ENCODE data around the gene MRGPRE.

MRGPRE gene

DNA sequence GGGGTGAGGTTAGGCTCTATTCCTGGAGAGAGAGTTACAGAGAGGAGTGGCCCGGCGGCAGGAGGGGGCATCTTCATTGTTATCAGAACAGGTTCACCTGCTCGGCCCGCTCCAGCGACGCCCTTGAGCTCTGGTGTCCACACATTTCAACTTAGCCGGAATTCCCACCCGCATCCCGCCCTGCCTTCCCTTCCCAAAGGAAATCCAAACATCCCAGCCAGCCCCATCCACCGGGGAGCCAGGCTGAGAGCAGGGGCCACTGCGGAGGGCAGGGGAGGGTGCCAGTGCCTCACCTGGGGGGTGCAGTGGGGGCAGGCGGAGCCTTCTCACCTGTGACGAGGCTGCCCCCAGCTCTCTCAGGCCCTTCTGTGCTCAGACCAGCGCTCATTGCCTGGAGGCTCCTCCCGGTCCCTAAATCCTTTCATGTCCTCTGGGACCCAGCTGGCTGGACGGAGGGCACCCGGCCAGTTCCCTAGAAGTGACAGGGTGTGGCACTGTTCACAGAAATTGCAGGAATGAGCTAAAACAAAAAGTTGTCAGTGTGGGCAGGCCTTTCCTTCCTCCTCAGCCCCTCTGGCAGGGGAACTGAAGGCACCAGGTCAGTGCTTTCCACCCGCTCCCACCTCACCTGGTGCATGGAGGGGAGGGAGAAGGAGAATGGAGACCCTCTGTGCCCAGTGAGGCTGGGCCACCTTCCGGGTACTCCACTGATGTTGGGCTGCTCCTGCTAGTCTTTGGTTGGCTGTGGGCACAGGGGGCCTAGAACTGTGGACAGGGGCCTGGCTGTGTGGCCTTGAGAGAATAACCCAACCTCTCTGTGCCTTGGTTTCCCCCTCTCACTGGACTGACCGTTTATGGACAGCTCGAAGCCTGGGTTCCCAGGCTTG, 11.5 kb downstream of the MRGPRE start:
- no peaks in the 10 kb centered on the region for H3K9me2 ChIP-seq (replicated peaks; ENCODE audit: insufficient read depth, low read length)
- no peak overlapping the region for H3K9ac ChIP-seq (ENCODE audit: low read length)
- H3K36me3 ChIP-seq (ENCODE audit: low read length), result no peaks in the 10 kb centered on the region
- no peaks in the 10 kb centered on the region for H3K27me3 ChIP-seq (ENCODE audit: low read length)
- no peak overlapping the region for H3K27ac ChIP-seq (ENCODE audit: low read depth, low read length)
- no peaks in the 10 kb centered on the region for H4K20me1 ChIP-seq (ENCODE audit: low read depth, low read length)
- no peak overlapping the region for H3K4me2 ChIP-seq (ENCODE audit: low read depth, low read length, poor library complexity, severe bottlenecking)
- no peaks in the 10 kb centered on the region for H3F3A ChIP-seq (ENCODE audit: insufficient read depth)
- H3K4me3 ChIP-seq (ENCODE audit: insufficient read depth, low read length, poor library complexity, severe bottlenecking), result no peak overlapping the region
- no peaks in the 10 kb centered on the region for H3K79me2 ChIP-seq (ENCODE audit: insufficient read depth, low read length)
- TF ChIP-seq CTCF (IDR thresholded peaks at IDR 0.05; ENCODE audit: insufficient read depth, low read length, poor library complexity, severe bottlenecking), result no peak
- H3K9me3 ChIP-seq (ENCODE audit: insufficient read depth, low read length), result no peaks in the 10 kb centered on the region
- H2AFZ ChIP-seq (ENCODE audit: low read depth, low read length, severe bottlenecking), result no peak overlapping the region

- Histone ChIP-seq H3K9me2 (replicated peaks; ENCODE audit: insufficient read depth, low read length) (no peaks in the 10 kb centered on the region), H3K4me2 (ENCODE audit: low read depth, low read length, poor library complexity, severe bottlenecking) (no peak overlapping the region), H3K9me3 (ENCODE audit: insufficient read depth, low read length) (no peaks in the 10 kb centered on the region), H3K9ac (ENCODE audit: low read length) (no peak overlapping the region), H3K27me3 (ENCODE audit: low read length) (no peaks in the 10 kb centered on the region), H3K79me2 (ENCODE audit: insufficient read depth, low read length) (no peaks in the 10 kb centered on the region), H2AFZ (ENCODE audit: low read depth, low read length, severe bottlenecking) (no peak overlapping the region), H4K20me1 (ENCODE audit: low read depth, low read length) (no peaks in the 10 kb centered on the region), H3K36me3 (ENCODE audit: low read length) (no peaks in the 10 kb centered on the region), H3K4me3 (ENCODE audit: insufficient read depth, low read length, poor library complexity, severe bottlenecking) (no peak overlapping the region), H3K27ac (ENCODE audit: low read depth, low read length) (no peak overlapping the region), H3F3A (ENCODE audit: insufficient read depth) (no peaks in the 10 kb centered on the region)
- TF ChIP-seq CTCF (IDR thresholded peaks at IDR 0.05; ENCODE audit: insufficient read depth, low read length, poor library complexity, severe bottlenecking) (no peak), EZH2phosphoT487 (conservative IDR thresholded peaks at IDR 0.05; ENCODE audit: low read length) (no peak)
Observed at GRCh38 chr11:3220101-3220500, 12.1 kb downstream of the MRGPRE start.

- Histone ChIP-seq H3K9me3 (ENCODE audit: insufficient read depth, low read length) (no peaks in the 10 kb centered on the region), H3K27me3 (ENCODE audit: low read length) (no peaks in the 10 kb centered on the region), H3K36me3 (ENCODE audit: low read length) (no peaks in the 10 kb centered on the region), H3K79me2 (ENCODE audit: insufficient read depth, low read length) (no peaks in the 10 kb centered on the region), H3K9me2 (replicated peaks; ENCODE audit: insufficient read depth, low read length) (no peaks in the 10 kb centered on the region), H3F3A (ENCODE audit: insufficient read depth) (no peaks in the 10 kb centered on the region), H3K4me2 (ENCODE audit: low read depth, low read length, poor library complexity, severe bottlenecking) (no peak overlapping the region), H2AFZ (ENCODE audit: low read depth, low read length, severe bottlenecking) (no peak overlapping the region), H3K27ac (ENCODE audit: low read depth, low read length) (no peak overlapping the region), H3K9ac (ENCODE audit: low read length) (no peak overlapping the region), H3K4me3 (ENCODE audit: insufficient read depth, low read length, poor library complexity, severe bottlenecking) (no peak overlapping the region), H4K20me1 (ENCODE audit: low read depth, low read length) (no peaks in the 10 kb centered on the region)
- no peak for TF ChIP-seq CTCF (IDR thresholded peaks at IDR 0.05; ENCODE audit: insufficient read depth, low read length, poor library complexity, severe bottlenecking)
- no peak for TF ChIP-seq EZH2phosphoT487 (conservative IDR thresholded peaks at IDR 0.05; ENCODE audit: low read length)
Observed at GRCh38 chr11:3219281-3219892, 12.8 kb downstream of the MRGPRE start.

Data from SU-DHL-6 (cell line).